GM19043 (cell line): ENCODE results near the gene DYNLL1.
"Not testable (repeated sequence)": the region's sequence is repeated elsewhere in the genome, so short reads cannot be mapped to it uniquely, and the experiment has no call there.

Source experiments
- ATAC-seq: cut with Tn5 transposase; IDR thresholded peaks from one replicate; pipeline ENCODE4 v1.9.1; 2021; ENCODE audit warnings: low read depth; ENCODE audit not compliant: unreplicated experiment

The DYNLL1 gene

GRCh38 chr12:120473807-120474615 is 21.9 kb upstream of the DYNLL1 start:
- no peak for ATAC-seq

DNA sequence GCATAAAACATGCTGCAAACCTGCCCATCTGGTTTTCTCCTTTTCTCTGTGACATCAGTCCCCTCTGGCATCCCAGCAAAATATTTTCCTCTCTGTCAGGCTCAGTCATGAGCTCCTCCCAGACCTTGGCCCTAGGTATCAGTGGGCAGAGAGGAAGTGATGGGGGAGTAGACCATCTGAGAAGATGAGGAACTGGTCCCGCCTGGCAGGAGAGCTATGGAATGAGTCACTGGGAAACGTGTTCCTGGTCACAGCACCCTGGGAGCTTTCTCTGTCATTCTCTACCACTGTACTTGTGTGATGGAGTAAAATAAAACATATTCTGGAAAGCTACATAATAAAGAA is 21.3 kb upstream of the DYNLL1 start:
- ATAC-seq: no peak

- ATAC-seq: no peak
Measured at GRCh38 chr12:120475643-120476042, 20.3 kb upstream of the DYNLL1 start.

DNA sequence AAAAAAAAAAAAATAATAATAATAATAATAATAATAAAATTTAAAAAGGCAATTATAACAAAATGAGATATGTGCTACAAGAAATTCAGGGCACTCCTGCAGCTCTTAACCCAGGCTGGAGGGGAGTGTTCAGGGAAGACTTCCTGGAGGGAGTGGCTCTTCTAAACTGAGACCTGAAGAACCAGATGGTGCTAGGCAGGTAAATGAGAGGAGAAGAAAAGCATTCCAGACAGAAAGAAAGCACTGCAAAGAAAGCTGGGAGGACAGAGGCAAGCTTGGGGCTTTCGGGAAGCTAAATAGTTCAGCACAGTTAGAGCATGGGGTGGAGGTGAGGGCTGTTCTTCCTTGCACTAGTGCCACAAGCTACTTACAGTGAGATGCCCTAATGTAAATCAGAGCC is 16.5 kb upstream of the DYNLL1 start:
- no peak for ATAC-seq

DNA sequence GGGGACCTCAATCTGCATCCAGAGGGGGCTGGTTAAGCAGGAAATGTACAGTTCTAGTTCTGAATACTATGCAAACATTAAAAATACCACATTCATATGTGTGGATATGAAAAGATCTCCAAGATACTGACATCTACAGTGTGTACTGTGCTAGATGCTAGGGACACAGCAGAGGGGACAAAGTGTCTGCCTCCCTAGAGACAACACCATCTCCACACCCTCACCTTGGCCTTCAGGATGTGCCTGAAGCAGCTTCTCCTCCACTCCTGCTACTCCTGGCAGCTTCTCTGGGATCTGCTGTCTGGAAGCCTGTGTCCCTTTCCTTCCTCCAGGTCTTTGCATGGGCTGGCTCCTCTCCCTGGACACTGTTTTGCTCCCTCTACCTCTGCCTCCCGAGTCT is 15.7 kb upstream of the DYNLL1 start:
- no peak for ATAC-seq

DNA sequence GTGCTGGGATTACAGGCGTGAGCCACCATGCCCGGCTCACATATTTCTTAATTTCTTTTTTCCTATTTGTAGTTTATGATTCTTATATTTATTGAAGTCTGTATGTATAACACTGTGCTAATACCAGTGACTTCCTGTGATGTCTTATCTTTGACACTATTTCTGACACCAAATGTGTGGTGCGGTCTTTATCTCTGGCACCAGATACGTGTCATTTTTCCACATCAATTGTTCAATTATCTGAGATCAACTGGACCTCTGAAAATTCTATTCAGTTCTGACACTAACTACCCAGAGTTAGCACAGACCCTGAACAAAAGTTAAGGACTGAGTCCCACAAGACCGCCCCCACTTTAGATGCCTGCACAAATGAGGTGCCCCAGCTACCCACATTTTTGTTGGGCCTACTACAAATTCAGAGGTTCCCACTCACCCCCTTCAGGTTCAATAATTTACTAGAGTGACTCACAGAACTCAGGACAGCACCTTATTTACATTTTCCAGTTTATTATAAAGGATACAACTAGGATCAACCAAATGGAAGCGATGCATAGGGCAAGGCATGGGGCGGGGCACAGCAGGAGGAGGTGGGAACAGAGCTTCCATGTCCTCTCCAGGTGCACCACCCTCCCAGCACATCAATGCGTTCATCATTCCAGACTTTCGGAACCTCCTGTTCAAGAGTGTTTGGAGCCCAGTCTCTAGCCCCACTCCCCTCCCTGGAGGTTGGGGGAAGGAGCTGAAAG is 14.7 kb upstream of the DYNLL1 start:
- ATAC-seq: no peak

GRCh38 chr12:120483621-120484020 is 12.3 kb upstream of the DYNLL1 start:
- ATAC-seq: no peak

DNA sequence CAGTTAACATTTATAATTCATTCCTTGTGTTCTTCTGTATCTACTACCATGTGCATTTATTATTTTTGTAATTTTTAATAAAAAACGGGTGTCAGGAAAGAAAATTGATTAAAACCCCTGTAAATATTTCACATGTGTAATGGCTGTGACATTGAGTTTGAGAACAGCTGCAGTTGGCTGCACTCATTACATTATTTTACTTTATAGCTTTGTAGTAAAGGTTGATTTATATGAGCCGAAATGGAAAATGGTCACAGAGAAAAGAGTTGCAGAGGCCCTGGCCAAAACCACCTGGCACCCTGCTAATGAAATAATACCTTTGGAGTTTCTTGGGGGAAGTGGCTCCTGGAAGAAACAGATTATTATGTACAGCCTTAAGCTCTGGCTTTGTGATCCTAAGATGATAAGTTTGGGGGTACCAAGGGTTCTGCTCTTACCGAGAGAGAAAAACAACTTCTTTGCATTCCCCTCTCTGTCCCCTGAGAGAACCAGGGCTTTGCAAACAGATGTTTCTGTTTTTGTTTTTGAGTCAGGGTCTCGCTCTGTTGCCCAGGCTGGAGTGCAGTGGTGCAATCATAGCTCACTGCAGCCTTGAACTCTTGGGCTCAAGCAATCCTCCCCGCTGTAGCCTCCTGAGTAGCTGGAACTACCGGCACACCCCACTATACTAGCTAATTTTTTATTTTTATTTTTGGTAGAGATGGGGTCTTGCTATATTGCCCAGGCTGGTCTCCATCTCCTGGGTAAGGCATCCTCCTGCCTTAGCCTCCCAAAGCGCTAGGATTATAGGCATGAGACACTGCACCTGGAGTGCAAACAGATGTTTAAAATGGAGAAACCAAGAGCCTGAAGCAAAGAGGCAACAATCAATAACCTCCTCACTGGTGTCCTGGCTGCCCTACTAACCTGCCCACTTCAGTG is 9.7 kb upstream of the DYNLL1 start:
- ATAC-seq: no peak

- ATAC-seq: not testable (repeated sequence)
Measured at GRCh38 chr12:120487552-120487951, 8.4 kb upstream of the DYNLL1 start.

- ATAC-seq: no peak
Measured at GRCh38 chr12:120488057-120488640, 7.8 kb upstream of the DYNLL1 start.

DNA sequence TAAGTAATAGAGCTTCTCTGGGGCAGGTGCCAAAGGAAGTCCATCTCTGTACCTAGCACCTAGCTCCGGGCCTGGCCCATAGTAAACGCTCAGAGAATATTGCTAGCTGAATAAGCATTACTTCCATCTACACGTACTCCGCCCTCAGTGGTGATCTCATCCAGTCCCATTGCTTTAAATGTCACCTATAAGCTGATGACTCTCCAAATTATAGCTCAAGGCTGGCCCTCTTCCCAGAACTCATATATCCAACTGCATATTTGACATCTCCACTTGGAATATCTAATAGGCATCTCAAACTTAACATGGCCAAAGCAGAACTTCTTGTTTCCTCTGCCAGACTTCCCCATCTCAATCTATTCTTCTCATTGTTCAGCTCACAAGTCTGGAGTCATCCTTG is 6.9 kb upstream of the DYNLL1 start:
- ATAC-seq: no peak

DNA sequence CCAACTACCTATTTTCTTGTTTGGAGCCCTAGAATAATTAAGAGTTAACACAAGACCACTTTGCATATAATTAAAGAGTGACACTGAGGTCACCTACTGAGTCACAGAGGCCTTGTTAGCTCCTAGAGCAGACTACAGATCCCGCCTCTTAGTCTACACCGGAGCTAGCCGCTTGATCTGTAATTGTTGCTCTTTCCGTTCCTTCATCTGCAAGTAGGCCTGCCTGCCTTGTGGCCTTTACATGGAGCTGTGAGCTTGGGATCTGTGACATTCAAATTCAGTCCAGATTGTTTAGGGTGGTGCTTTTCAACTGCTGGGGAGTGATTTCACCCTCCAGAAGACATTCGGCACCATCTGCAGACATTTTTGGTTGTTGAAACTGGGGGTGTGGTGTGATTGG is 5.6 kb upstream of the DYNLL1 start:
- no peak for ATAC-seq

DNA sequence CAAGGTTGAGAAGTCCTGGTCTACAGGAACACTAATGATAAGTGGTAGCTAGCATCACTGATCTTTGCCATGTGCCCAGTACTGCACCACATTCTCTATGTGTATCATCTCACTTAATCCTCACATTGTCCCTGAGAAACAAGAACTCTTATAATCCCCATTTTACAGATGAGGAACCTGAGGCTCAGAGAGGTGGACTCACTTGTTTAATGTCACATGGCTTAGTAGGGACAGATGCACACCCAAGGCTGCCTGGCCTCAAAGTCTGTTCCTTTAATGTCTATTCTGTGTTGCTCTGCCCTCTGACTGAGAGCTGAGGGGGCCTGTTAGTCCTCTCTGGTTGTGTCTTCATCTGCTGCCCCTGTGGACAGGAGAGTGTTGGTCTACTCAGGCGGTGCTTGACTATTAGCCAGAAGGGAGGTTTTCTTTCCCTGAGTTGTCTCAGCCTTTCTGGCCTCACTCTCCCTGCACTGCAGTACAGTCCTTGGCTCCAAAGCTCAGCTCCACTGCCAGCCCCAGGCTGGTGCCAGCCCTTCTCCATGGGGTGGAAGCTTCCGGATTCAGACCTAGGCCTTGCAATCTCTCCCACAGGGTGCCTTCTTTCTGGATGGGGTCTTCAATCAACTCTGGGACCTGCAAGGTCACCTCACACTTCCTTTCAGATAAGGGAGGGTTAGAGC is 4.9 kb upstream of the DYNLL1 start:
- no peak for ATAC-seq

DNA sequence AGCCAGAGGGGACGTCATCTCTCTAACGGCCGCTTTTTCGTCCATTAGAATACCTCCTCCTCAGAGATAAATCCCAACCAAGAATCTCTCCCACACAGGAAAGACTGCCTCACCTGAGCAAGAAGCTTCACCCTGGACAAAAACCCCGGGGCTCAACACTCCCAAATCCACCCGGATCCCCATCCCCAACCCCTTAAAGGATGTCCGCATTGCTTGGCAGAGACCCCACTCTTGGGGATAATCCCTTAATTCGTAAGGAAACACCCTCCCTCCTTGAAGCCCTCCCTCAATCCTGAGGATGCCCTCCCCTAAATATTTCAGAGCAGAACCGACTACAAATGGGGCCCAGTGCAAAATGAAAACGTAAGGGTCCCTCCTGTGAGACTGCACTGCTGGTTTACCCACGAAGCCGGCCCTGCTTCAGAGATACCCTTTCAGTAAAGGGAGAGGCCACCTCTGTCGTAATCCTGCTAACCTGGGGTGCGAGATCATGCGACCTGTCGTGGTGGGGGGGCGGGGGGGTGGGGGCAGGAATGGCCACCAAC is 655 bp upstream of the DYNLL1 start:
- no peak for ATAC-seq

- ATAC-seq: no peak
Measured at GRCh38 chr12:120496413-120497340, 764 bp downstream of the DYNLL1 start.

- no peak for ATAC-seq
Measured at GRCh38 chr12:120497524-120498150, 1.7 kb downstream of the DYNLL1 start.

GRCh38 chr12:120498870-120499515 is 3.1 kb downstream of the DYNLL1 start:
- ATAC-seq: no peak

DNA sequence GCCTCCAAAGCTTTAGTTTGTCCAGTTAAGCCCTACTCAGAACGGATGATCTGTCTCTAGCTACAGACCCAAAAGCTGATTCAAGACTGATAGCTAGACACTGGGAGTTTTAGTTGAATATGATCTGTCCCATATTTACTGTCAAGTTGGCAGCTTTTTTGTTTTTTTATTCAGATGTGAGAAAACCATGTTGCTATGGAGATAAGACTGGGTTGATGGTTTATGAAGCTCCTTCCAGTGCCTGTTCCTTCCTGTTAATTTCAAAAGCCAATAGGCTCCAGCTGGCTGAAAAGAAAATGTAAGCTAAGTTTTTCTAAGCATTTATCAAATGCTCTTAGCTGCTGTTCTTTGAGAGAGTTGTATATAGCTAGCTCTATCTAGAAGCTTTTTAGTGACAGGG is 4.7 kb downstream of the DYNLL1 start:
- no peak for ATAC-seq
